GM23338 (cell line): ENCODE data around the gene ZNF628. TPM values are rescaled to one million over a fixed set of nuclear protein-coding genes. Genes with fewer than 3 reads are reported as not detected.

Experiments
- CTCF ChIP-seq, 2 experiments: fragments of 200-600 bp in 1 of 2; sonication (generic) in 1 of 2; conservative IDR thresholded peaks; 2 replicates each; pipeline versions ENCODE4 v1.5.1 to v1.6.1; 2016 to 2017; ENCODE audit warnings: antibody characterized with exemption in 2 of 2, low read depth in 2 of 2, mild to moderate bottlenecking in 2 of 2, moderate library complexity in 1 of 2
- REST ChIP-seq: IDR thresholded peaks from one replicate; pipeline ENCODE4 v1.6.1; 2018; ENCODE audit warnings: antibody characterized with exemption; ENCODE audit not compliant: unreplicated experiment
- polyA plus RNA-seq: library from polyadenylated mRNA; unstranded; fragments of >200 nt; fragmentation: Nextera tagmentation; extraction: Ambion mirVana; gene quantifications from 2 replicates; pipeline ENCODE4 v1.2.1, GENCODE V29; 2016
- total RNA-seq: library from RNA; depleted of rRNA; stranded (reverse); fragments of >200 nt; shearing (Covaris generic); gene quantifications from 2 replicates; pipeline ENCODE4 v1.2.3, GENCODE V29; 2014
- TF ChIP-seq, protein P1 (sequence below): fragments of 250-450 bp; sonication (Bioruptor Pico); IDR thresholded peaks from 2 replicates; pipeline ENCODE4 v1.5.0; 2020; ENCODE audit warnings: mild to moderate bottlenecking, moderate library complexity

Gene ZNF628
- total and polyA plus RNA-seq, 2 experiments from 2014 or later = 4.9 to 10.7 TPM

GRCh38 chr19:55494172-55494761 lies 17.9 kb downstream of the ZNF628 start (continued):
- TF ChIP-seq REST (no peak), CTCF (conservative IDR thresholded peaks at IDR 0.05; ENCODE audit: low read depth in 2 of 2) (no peak)
- TF ChIP-seq, protein P1, sequence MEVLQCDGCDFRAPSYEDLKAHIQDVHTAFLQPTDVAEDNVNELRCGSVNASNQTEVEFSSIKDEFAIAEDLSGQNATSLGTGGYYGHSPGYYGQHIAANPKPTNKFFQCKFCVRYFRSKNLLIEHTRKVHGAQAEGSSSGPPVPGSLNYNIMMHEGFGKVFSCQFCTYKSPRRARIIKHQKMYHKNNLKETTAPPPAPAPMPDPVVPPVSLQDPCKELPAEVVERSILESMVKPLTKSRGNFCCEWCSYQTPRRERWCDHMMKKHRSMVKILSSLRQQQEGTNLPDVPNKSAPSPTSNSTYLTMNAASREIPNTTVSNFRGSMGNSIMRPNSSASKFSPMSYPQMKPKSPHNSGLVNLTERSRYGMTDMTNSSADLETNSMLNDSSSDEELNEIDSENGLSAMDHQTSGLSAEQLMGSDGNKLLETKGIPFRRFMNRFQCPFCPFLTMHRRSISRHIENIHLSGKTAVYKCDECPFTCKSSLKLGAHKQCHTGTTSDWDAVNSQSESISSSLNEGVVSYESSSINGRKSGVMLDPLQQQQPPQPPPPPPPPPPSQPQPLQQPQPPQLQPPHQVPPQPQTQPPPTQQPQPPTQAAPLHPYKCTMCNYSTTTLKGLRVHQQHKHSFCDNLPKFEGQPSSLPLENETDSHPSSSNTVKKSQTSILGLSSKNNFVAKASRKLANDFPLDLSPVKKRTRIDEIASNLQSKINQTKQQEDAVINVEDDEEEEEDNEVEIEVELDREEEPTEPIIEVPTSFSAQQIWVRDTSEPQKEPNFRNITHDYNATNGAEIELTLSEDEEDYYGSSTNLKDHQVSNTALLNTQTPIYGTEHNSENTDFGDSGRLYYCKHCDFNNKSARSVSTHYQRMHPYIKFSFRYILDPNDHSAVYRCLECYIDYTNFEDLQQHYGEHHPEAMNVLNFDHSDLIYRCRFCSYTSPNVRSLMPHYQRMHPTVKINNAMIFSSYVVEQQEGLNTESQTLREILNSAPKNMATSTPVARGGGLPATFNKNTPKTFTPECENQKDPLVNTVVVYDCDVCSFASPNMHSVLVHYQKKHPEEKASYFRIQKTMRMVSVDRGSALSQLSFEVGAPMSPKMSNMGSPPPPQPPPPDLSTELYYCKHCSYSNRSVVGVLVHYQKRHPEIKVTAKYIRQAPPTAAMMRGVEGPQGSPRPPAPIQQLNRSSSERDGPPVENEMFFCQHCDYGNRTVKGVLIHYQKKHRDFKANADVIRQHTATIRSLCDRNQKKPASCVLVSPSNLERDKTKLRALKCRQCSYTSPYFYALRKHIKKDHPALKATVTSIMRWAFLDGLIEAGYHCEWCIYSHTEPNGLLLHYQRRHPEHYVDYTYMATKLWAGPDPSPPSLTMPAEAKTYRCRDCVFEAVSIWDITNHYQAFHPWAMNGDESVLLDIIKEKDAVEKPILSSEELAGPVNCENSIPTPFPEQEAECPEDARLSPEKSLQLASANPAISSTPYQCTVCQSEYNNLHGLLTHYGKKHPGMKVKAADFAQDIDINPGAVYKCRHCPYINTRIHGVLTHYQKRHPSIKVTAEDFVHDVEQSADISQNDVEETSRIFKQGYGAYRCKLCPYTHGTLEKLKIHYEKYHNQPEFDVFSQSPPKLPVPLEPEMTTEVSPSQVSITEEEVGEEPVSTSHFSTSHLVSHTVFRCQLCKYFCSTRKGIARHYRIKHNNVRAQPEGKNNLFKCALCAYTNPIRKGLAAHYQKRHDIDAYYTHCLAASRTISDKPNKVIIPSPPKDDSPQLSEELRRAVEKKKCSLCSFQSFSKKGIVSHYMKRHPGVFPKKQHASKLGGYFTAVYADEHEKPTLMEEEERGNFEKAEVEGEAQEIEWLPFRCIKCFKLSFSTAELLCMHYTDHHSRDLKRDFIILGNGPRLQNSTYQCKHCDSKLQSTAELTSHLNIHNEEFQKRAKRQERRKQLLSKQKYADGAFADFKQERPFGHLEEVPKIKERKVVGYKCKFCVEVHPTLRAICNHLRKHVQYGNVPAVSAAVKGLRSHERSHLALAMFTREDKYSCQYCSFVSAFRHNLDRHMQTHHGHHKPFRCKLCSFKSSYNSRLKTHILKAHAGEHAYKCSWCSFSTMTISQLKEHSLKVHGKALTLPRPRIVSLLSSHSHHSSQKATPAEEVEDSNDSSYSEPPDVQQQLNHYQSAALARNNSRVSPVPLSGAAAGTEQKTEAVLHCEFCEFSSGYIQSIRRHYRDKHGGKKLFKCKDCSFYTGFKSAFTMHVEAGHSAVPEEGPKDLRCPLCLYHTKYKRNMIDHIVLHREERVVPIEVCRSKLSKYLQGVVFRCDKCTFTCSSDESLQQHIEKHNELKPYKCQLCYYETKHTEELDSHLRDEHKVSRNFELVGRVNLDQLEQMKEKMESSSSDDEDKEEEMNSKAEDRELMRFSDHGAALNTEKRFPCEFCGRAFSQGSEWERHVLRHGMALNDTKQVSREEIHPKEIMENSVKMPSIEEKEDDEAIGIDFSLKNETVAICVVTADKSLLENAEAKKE = no peak
